Right kidney (tissue), 1 donor: Measurements from ENCODE around the gene SRMS.
"Not testable (repeated sequence)": the region's sequence is repeated elsewhere in the genome, so short reads cannot be mapped to it uniquely, and the experiment has no call there.

Source experiments
- DNase-seq: peaks from one replicate; pipeline ENCODE4 v3.0.0-alpha.2; 2016

Gene SRMS

DNA sequence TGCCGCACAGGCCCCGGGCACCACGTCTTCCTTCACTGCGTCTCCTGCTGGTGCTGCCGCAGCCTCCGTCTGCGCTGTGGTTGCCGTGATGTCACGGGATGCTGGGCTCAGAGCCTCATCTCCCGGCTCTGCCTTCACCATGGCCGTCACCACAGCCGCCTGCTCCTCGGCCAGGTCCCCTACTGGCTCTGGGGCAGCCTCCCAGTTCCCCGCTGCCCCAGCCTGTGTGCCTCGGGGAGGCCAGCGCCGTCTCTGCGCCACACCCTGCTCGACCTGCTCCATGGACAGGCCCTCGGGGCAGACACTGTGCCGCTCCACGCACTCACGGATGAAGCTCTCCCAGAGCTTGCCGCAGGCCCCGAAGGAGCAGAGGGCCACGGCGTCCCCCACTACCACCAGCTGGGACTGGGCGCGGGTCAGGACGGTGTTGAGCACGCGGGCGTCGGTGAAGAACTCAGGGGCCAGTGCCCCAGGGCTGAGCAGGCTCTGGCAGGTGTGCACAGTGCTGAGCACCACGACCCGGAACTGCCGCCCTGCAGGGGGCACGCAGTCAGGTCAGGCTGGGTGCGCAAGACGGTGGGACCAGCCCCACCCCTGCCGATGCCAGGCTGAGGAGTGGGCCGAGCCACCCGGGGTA, 18.3 kb upstream of the SRMS start:
- no peak for DNase-seq

- no peak for DNase-seq
Measured at GRCh38 chr20:63565021-63565698, 17.6 kb upstream of the SRMS start.

- no peak for DNase-seq
Measured at GRCh38 chr20:63564036-63564810, 16.7 kb upstream of the SRMS start.

DNA sequence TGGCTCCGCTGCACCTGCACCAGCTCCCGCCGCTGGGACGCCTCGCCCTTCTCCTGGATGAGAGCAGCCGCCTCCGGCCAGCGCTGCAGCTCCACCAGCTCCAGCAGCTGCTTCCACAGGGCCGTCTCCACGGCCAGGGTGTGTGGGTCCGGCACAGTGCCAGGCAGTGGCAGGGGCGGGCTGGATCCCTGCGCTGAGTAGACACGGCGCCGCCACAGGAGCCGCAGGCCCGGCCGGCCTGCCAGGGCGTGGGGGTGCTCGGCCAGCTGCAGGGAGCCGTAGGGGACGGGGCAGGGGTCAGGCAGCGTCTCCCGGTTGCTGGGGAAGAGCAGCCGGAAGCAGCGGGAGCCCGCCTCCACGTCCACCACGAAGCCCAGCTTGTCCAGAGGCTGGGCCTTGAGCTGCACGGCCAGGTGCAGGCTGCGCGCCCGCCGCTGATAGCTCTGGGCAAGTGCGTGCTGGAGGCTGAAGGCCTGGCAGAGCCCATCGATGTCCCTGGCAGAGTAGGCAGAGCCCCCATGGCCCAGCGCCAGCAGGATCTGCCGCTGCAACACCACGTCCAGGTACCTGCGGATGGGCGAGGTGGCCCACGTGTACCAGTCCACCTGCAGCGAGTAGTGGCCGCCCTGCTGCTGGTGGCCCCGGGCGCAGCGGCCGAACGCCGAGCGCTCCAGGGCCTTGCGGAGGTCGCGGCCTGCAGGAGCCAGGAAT, 15.8 kb upstream of the SRMS start:
- DNase-seq = no peak

DNA sequence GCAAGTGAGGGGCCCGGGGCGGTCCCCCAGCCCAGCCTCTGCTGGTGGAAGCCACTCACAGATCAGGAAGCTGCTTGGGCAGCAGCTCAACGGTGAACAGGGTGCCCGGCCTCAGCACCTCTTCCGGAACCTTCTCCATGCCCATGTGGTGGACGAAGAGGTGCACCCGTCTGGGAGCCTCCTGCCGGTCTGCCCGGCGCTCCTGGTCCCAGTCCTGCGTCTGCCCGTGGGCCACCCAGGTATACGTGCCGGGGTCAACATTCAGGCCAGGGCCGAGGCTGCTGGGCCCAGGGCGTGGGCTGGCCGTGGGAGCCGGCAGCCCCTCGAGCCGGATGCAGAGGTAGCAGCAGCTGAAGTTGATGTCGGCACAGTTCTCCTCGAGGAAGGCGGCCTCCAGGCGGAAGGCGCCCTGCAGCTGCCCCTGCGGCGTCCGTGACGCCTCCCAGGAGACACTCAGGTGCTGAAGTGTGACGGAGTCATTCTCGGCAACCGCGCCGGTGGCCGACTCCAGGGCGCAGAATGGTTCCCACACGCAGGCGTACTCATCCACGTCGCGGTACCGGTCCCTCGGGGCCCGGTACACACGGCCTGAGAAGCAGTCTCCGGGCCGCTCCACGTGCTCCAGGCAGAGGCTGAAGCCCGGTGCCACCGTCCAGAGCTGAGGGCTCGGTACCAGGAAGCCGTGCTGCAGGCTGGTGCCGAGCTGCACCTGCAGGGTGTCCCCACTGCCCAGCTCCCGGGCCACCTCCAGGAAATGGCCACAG, 15.1 kb upstream of the SRMS start:
- no peak for DNase-seq

DNA sequence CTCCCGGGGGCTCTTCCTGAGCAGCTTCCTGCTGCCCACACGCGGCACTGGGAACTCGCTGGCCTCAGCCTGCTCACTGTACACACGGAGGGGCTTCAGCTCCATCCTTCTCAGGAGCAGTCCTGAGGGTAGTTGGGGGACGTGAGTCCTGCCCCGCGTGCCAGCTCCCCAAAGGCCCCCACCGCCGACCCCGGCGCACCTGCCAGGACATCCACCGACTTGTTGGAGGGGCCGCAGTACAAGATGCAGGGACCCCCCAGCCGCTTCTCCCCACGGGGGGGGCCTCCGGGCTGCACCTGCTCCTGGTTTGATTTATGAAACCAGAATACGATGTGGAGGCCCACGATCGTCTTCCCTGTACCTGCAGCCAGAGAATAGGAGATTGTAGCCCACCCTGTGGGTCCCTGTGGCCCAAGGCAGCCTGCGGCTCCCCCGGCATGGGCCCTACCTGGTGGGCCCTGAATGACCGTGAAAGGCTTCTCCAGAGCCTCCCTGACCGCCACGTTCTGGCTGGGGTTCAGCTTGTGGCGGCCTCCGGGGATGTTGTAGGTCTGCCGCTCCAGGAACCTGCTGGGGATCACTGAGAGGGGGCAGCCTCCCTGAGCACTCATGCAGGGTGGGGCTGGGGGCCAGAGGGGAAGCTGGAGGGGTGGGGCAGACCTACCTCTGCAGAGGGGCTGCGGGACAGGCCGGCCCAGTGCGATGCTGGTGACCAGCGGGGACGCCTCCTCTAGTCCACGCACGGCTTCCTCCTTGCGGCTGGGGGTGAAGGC, 14.3 kb upstream of the SRMS start:
- no peak for DNase-seq

GRCh38 chr20:63560856-63561609, 13.5 kb upstream of the SRMS start:
- no peak for DNase-seq

- no peak for DNase-seq
Measured at GRCh38 chr20:63560333-63560805, 12.8 kb upstream of the SRMS start.

- not testable (repeated sequence) for DNase-seq
Measured at GRCh38 chr20:63559485-63560332, 12.2 kb upstream of the SRMS start.

- no peak for DNase-seq
Measured at GRCh38 chr20:63558804-63559484, 11.4 kb upstream of the SRMS start.

- DNase-seq = no peak
Measured at GRCh38 chr20:63557481-63557891, 9.9 kb upstream of the SRMS start.

GRCh38 chr20:63556873-63557478, 9.4 kb upstream of the SRMS start:
- DNase-seq = no peak

DNA sequence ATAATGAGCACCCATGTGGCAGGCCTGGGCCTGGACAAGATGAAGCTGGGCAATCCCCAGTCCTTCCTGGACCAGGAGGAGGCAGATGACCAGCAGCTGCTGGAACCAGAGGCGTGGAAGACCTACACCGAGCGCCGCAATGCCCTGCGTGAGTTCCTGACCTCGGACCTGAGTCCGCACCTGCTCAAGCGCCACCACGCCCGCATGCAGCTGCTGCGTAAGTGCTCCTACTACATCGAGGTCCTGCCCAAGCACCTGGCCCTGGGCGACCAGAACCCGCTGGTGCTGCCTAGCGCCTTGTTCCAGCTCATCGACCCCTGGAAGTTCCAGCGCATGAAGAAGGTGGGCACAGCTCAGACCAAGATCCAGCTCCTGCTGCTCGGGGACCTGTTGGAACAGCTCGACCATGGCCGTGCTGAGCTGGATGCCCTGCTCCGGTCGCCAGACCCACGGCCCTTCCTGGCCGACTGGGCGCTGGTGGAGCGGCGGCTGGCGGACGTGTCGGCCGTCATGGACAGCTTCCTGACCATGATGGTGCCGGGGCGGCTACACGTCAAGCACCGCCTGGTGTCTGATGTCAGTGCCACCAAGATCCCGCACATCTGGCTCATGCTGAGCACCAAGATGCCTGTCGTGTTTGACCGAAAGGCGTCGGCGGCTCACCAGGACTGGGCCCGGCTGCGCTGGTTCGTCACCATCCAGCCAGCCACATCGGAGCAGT, 8.3 kb upstream of the SRMS start:
- no peak for DNase-seq

DNA sequence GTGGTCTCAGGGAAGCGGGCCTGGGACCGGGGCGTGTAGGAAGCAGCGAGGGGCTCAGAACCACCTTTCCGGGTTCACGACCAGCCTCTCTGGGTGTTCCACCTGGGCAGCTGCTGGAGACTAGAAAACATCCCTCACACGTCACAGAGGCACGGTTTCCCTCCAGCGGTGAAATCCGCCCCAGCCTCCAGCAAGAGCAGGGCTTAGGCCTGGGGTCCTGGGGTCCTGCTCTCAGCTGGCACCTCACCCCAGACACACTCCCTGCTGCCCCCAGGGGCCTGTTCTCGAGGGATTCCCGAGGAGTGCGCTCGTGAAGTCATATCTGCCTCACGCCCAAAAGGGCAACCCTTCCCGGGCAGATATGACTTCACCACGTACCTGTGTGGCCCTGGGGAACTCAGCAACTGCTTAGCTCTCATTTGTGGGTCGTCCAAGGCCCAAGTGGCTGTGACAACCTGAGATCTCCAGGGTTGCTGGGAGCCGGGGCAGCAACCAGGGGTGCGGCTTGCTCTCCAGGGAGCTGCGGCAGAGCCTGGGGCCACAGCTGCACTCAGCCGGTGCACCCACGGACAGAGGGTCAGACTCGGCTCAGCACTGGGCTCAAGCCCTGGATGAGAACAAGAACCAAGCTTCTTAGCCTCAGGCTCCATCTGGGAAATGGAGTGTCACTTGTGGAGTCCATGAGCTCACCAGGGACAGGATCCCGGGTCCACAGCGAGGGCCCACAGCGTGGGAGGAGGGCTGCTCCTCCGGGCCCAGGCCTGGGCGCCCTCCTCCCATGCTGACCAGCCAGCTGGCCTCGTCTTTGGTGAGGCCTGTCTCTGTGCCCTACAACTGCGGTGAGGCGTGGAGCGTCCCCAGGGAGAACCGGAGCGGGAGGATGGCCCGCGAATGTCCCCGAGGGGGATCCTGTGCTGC, 7.1 kb upstream of the SRMS start:
- DNase-seq = no peak

GRCh38 chr20:63553933-63554290, 6.4 kb upstream of the SRMS start, which contains the start of gene FNDC11:
TSS of gene FNDC11 (plus strand) at chr20:63554159. CDS start at chr20:63555664, 1,505 bp downstream.
- no peak for DNase-seq

DNA sequence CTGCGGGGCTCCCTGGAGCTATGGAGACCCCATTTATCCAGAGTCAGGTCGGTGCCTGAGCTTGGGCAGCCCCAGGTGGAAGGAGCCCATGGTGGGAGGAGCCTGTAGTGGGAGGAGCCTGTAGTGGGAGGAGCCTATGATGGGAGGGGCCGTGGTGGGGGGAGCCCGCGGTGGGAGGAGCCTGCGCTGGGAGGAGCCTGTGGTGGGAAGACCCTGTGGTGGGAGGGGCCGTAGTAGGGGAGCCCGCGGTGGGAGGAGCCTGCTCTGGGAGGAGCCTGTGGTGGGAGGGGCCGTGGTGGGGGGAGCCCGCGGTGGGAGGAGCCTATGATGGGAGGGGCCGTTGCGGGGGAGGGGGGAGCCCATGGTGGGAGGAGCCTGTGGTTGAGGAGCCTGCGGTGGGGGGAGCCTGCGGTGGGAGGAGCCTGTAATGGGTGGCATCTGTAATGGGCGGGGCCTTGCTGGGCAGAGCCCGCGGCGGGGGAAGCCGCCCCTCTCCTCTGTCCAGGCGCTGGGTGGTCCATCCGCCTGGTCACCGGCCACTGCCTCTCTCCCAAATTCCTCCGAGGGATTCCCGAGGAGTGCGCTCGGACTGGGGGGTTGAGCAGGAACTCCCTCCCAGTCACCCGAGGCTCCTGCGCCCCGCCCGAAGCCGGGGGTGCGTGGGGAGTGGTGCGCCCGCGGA, 5.8 kb upstream of the SRMS start:
- peak; percentile 75 for DNase-seq
